RCC 7860 (cell line): Measurements from ENCODE around the gene GULP1.

ENCODE experiments used
- DNase-seq: peaks from one replicate; pipeline ENCODE4 v3.0.0-alpha.2; 2015; ENCODE audit warnings: low spot score
- FAIRE-seq: peaks from 2 replicates; lab custom pipeline; 2012; peaks lifted over from hg19 to GRCh38; lab: Jason Lieb, UNC

Gene GULP1

DNA sequence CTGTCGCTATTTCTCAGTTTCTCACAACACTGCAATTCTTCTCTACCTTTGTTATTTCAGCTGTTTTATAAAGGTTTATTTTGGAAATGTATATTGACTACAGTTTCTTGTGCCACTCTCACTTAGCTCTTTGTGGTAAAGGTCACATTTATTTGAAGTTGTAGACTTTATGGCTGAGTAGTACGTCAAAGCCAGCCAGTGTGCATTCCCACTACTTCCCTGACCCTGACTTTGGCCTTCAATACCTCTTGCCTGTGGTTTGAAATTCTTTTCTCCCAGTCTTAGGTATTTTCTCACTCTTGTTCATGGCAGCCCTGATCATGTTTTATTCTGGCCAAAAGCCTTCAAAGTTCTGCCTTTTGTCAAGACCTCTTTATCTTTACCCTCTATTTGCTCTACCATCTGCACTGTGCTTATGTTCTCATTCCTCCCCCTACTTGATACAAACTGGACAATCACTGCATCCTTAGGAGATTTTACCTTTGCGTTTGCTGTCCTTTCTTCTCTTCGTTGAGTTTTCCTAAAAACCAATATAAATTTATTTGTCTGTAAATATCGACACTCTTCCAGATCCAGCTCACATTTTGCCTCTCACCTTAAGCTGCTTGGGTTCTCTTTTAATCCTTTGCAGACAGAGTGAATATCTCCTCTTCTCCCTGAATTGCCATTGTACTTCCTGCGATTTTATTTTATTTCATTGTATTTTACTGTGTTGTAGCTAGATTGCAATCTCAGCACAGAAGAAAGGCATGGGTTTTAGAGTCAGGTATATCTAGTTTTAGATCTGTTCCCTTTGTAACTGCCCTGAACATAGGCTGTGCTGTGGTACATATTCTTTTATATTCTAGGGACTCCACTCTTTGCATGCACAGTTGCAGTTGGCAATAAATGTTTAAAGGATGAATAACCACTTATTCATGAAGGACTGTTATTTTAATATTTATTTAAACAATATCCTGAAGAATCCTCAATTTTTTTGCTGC is 31.2 kb downstream of the GULP1 start:
- peak; percentile 26 for DNase-seq
- FAIRE-seq, result peak; percentile 83

DNA sequence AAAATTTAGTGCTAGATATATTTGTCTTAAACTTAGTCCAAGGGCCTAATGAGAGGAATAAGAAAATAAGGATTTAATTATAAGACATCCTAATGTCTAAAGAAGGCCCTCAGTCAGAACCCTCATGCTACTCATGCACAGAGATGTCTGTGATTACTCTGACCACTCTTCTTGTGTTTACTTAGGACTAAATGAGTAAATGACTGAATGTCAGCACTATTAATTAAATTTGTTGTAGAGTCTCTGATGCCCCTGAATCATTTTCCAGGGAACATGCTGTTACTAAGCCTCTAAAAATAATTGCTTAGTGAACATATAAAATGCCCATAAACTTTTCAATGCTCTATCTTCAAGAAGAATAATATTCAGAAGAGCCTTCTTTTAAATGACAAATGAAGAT is 32.4 kb downstream of the GULP1 start:
- FAIRE-seq (peak; percentile 15), DNase-seq (no peak)

DNA sequence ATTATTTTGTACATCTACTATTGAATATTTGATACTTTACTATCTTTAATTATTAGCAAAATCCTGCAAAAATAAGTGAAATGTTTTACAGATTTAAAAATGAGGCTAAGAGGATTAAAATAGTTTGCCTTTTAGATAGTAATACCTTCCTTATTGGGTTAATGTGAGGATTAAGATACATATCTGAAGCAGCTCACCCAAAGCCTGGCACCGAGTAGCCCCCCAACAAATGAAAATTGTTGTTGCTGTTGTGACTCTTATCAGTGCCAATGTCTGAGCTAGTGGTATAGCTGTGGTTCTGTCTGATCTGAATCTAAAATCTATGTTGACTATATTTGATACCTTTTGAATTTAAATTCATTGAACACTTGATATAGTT is 34.6 kb downstream of the GULP1 start:
- no peak for DNase-seq
- FAIRE-seq, result peak; percentile 11

DNA sequence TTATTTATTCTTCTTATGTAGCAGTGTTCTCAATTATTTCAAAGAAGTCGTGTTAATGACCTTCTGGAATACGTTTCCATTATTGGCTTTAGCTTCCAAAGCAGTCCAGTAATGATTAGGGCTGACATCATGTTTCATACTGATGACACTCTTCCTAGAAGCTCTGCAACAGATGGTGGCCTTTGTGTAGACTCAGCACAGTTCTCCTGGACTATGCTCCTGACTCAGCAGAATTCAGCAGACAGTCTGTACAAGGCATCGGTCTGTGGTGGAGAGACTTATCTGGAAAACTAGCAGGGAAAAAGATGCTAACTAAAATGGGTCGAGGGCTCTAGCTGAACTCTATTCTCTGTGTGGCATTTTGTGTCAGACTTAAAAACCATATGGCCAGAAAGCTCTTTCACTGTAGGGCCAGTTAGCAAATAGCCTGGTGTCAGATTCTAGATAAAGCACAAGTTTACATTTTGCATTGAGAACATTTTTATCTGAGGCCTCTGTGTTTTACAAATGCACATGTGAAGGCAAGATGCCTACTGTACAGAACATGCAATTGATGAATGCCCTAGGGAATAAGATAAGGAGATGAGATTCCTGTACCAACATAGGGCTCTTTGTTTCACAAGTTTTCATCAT is 35.1 kb downstream of the GULP1 start:
- FAIRE-seq (no peak), DNase-seq (no peak)

DNA sequence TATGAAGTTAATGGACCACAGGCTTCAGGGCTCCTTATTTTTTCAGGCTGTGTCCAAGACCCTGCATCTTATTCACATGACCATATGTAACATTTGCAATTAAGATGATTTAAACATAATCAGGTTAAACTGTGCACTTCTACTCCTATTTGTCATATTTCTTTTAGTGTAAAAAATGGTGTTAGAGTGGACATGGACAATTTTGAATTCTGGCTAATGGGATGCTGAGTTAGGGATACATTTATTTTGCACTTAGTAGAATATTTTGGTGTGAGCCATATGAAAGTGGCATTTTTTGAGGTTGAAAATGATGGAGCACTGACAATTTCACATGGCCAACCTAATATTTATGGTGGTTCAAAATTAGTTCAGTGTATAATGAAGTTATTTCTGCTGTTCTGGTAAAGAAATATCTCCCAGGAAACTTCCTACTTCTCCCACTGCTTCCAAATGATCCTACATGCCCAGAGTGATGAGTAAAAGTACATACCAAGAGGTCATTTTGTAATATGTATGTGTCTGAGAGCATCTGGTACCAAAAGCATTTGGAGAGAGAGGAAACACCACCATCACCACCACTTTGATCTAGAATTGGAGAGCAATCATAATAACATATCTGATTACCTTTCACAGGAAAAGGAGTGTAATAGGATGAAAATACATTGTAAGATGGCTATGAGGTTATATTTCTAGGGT is 36.0 kb downstream of the GULP1 start:
- no peak for FAIRE-seq
- no peak for DNase-seq

DNA sequence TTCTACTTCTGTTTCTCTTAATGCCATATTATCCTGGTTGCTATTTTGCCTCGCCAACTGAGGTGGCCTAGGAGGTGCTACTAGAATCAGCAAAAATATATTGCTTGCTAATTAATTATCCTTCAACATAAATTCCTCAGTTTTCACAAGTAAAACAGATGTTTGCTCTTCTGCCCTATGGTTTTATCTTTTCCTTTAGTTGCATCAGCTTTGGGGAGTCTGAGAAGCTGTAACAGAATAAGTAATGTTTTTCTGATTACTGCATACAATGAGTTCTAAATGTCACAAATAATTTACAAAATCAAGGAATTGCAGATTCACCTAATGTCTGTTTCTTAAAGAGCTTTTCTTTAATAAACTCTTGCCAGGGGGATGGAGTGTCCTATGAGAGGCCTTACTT is 36.7 kb downstream of the GULP1 start:
- no peak for DNase-seq
- FAIRE-seq, result no peak

DNA sequence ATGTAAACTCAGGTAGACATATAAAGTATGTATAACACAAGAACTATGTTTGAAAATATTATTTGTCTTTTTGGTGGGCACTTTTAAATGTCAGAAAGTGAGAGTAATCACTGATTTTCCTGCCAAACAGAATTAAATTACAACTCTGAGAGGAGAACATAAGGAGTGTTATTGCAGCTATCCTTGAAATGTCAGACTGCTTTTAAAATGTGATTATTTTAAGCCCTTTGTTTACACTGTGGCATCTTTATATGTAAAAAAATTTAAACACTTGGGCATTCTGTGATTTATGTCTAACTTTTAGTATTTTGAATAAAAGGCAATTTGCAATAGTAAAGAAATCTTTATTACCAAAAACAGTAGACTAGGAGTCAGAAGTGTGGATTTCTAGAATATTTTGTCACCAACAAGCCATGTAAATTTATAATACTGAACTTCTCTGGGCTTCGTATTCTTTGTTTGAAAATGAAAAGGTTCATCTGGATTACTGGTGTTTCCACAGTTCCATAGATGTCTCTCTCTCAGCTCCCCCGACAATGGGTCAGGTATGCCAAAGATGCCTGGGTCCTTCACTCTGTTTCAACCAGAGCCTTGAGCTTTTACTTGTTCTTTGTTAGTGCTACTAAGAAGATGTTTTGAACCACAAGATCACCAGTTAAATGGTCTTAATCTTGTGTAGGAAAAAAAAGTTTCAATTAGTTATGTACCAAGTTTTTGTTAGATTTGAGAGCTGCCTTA is 38.8 kb downstream of the GULP1 start:
- DNase-seq (no peak), FAIRE-seq (no peak)

DNA sequence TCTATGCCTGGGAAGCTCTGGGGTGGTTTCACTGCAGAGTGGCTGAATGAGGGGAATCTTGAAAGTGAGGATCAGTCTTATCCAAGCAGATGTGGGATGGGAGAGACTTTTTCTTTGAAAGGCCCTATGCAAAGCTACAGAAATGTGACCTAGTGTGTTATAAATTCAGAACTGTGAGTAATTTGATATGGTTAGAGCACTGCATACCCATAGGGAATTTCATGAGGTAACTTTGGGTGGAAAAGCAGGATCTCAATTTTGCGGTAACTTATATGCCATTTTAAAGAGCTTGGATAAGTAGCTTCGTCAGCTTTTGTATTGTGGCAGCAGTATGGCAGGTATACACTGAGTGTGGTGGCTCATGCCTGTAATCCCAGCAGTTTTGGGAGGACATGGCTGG is 40.9 kb downstream of the GULP1 start:
- DNase-seq (no peak), FAIRE-seq (no peak)

DNA sequence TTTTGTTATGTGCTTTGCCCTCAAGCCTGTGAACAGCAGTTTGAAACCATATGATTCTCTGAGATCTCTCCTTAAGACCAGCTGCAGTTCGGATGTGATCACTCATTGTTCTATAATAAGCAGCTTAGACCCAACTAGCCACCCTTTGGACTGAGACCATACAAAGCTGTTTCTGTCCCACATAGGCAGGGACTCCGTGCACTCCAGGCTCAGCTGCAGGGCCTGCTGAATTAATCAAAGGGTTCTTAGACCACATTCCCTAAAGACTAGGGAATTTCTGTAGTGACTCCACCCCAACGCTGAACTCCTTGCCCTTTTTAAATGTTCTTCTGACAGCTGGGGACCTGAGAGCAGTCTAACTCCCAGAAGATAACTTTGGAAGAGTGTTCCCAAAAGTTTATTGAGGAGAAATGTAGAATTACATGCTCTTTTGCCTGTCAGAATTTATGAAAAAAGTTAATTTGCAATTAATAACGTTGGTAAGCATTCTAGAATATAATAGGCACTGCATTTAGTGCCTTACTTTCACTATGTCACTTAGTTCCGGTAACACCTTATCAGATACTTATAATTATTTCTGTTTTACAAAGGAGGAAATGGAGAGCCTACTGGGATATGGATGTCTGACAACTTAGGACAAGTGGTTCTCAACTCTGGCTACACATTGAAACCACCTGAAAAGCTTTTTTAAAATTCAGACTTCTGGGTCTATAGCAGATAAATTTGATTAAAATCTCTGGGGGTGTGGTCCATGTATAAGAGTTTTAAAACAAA is 42.3 kb downstream of the GULP1 start:
- no peak for DNase-seq
- FAIRE-seq, result no peak

DNA sequence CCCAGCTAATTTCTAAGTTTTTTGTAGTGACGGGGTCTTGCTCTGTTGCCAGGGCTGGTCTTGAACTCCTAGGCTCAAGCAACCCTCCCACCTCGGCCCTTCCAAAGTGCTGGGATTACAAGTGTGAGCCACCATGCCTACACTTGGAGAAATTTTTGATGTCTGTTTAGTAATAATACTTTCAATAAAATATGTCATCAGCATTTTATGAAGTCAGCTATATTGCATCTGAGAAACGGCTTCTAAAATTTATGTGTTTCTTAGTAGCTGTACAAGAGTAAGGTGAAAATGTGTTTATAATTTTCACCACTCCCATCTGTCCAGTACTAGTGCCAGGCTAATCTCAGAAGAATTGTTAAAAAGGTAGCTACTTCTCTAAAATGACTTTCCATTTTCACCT is 46.8 kb downstream of the GULP1 start:
- no peak for FAIRE-seq

DNA sequence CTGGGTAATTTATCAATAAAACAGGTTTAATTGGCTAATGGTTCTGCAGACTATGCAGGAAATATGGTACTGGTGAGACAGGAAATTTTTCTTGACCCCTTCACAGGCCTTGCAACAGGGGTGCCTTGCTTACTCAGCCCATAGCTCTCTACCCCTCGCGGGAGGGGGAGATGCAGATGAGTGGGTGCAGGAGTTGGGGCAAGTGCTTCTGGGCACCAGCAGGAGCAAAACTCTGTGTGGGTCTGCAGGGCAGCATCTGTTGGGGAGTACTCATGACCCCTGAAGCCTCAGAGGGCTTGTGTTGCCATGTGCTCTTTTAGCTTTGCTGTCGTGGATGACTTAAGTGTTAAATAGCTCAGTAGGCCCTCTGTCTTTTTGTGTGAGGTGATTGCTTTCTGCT is 48.6 kb downstream of the GULP1 start:
- no peak for DNase-seq
- FAIRE-seq, result no peak

More for the DNA sequence above, 46.8 kb downstream of the GULP1 start:
- DNase-seq, result no peak

DNA sequence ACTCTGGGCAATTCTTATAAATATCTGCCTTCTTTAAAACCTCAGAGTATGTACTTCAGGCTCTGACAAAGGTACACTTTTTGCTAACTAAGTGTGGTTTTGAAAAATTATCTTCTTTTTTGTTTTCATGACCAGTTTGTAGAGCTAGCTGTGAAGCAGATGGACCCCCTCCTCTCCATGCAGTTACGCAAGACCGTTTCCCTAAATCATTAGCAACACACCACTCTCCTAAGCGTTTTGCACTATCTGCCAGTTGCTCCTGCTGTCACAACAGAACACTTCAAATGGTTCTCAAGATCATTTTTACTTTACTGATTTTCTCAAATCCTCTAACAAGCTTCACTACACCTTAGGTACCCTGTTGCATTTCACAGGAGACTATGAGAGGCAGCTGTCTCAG is 53.3 kb downstream of the GULP1 start:
- DNase-seq (no peak), FAIRE-seq (no peak)

DNA sequence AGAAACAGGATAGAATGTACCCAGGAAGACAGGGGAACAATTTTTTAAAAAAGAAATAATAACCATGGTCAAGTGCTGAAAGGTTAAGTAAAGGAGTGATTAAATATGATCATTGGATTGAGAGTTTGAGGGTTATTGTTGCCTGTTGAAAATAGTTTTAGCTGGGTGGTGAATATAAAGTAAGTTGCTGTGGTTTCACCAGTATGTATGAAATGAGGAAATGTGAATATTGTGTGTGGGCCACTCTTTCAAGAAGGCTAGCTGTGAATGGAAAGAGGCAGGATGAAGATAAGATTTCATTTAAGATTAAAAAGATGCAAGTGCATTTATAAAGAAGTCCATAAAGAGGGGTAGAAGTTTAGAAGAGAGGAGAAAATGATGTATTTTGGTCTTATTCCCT is 53.8 kb downstream of the GULP1 start:
- DNase-seq (no peak), FAIRE-seq (no peak)

DNA sequence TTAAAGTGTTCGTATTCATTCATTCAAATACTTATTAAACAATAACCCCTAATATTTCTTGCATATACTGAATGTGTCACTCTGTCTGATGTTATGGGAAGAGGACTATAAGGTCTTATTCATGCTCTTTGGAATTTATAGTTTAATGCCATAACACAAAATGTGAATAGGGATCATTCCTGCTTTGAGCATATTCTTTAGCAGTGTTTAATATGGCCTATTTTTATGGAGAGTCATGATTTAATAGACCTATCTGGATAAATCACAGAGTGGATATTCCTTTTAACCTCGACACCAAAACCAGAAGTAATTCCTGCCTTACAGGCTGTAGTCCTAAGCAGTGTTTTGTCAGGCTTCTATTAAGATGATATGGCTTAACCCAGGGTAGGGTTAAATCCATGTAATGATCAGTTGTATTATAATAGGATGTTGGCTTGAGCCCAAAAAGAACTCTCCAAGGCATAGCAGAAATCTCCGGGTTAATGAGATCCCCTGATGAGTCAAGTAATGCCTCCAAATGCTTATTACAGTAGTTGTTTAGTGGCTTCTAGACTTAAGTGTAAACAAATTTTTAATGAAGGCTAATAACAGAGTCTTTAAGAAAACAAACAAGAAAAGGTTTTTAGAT is 54.3 kb downstream of the GULP1 start:
- no peak for DNase-seq
- no peak for FAIRE-seq

DNA sequence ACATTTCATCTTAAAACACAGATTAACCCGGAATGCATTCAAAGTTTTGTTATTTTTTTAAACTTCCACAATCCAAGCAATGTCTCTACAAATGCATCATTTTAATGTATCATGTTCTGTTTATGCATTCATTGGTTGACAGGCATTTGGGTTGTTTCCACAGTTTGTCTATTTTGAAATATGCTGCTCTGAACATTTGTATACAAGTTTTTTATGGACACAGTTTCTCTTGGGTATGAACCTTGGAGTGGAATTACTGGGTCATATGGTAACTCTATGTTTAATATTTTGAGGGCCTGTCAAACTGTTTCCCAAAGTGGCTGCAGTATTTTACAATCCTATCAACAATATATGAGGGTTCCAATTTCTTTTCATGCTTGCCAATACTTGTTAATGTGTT is 57.3 kb downstream of the GULP1 start:
- DNase-seq (no peak), FAIRE-seq (no peak)

DNA sequence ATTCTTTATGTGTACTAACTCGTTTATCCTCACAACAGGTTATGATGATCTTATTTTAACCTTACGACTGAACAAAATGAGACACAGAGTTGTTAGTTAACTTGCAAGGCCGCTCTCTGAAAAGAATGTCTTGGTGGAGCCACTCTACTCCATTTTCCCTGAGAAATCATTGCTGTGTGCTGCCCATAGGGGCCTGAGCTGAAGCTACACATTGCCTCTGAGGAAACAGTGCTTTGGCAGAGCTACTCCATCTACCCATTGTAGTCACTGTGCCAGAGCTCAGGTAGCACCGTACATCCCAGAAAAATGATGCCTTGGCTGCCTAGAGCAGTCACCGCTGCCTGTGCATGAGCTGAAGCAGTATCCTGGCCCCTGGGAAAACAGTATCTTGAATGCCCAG is 61.6 kb downstream of the GULP1 start:
- FAIRE-seq (no peak), DNase-seq (no peak)

DNA sequence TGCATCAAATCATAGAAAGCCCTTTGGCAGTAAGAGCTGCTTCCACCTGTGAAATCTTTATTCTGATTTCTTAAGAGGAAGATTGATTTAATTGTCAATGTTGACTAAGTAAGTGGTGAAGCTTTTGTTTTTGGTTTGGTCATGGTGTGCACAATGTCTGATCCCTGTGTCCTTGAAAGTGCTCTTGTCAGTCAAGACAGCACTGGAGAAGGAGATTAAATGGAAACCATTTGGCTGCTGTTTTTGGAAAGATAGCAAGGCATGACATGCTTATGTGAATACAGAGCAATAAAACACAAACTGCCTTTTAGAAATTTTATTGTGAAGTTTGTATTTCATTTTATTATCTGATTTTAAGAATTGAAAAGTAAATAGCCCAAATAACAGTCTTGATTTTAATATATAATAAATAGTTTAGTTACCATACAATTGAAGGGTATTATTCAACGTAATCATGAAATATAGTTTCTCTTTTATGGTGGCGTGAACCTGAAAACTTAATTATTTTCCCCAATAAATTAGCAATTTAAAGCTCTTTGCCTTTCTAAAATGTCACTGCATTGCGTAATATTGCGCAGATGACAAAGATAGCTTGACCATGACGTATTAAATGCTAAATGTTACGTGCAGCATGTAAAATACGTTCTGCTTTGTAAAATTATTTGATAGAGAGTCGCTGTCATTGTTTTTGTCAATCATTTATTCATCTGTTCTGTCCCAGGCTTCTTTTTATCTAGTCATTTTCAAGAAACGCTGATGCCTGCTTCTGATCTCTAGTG is 69.0 kb downstream of the GULP1 start:
- DNase-seq, result no peak
- FAIRE-seq, result no peak

DNA sequence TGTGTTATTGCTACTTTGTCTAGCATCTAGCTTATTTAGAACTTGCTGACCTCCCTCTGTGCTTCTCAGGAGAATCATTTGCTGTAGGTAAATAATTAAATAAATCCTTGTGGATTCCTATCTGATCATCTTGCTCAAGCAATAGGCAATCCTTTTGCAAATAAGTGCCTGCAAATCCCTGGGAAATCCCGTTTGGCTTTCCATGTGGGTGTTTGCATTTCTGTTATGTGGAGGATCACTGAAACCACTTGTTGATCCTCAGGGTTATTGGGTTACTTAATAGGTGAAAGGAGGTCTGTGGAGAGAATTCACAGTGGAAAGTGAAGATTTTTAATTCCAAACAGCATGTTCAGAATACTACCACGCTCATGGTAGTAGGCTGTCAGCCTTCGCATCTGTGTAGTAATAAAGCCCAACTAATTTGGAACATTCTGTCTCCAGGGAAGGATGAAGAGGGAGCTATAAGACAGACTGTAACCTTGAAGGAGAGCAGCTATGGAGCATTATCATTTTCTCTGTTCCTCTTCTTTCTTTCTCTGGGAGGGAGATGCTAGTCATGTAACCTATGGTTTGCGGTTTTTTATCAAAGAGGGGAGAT is 72.5 kb downstream of the GULP1 start:
- peak; percentile 9 for DNase-seq
- FAIRE-seq, result peak; percentile 44
